CD4-positive, alpha-beta T cell treated with Interleukin-12 subunit alpha and Interleukin-12 subunit beta, for 1 hour (primary cell): ENCODE data around the gene C3orf20.

ENCODE experiments used
- DNase-seq: peaks from one replicate; pipeline ENCODE4 v3.0.0-alpha.2; 2020

C3orf20 gene

GRCh38 chr3:14761866-14762265 is 86.9 kb downstream of the C3orf20 start:
- DNase-seq, result no peak

GRCh38 chr3:14762701-14763100 is 87.8 kb downstream of the C3orf20 start:
- DNase-seq, result no peak

GRCh38 chr3:14764331-14765059 is 89.6 kb downstream of the C3orf20 start:
- no peak for DNase-seq

- no peak for DNase-seq
Measured at GRCh38 chr3:14765060-14765400, 90.1 kb downstream of the C3orf20 start.

- no peak for DNase-seq
Measured at GRCh38 chr3:14765576-14766427, 90.9 kb downstream of the C3orf20 start.

- DNase-seq, result no peak
Measured at GRCh38 chr3:14766428-14767244, 91.7 kb downstream of the C3orf20 start.

- no peak for DNase-seq
Measured at GRCh38 chr3:14767245-14768051, 92.5 kb downstream of the C3orf20 start.

- no peak for DNase-seq
Measured at GRCh38 chr3:14768182-14768790, 93.3 kb downstream of the C3orf20 start.

GRCh38 chr3:14768881-14769280 is 93.9 kb downstream of the C3orf20 start:
- DNase-seq, result no peak

GRCh38 chr3:14769544-14770325 is 94.8 kb downstream of the C3orf20 start:
- DNase-seq, result no peak

GRCh38 chr3:14770591-14770990 is 95.7 kb downstream of the C3orf20 start:
- no peak for DNase-seq

GRCh38 chr3:14771593-14772497 is 96.9 kb downstream of the C3orf20 start:
- no peak for DNase-seq

GRCh38 chr3:14772533-14773138 is 97.7 kb downstream of the C3orf20 start:
- no peak for DNase-seq

- DNase-seq, result no peak
Measured at GRCh38 chr3:14773281-14773680, 98.3 kb downstream of the C3orf20 start.

GRCh38 chr3:14773691-14774128 is 98.8 kb downstream of the C3orf20 start:
- no peak for DNase-seq

- DNase-seq, result no peak
Measured at GRCh38 chr3:14774431-14774830, 99.5 kb downstream of the C3orf20 start.

- DNase-seq, result no peak
Measured at GRCh38 chr3:14775011-14775410, 100.1 kb downstream of the C3orf20 start.

- no peak for DNase-seq
Measured at GRCh38 chr3:14775563-14775962, 100.6 kb downstream of the C3orf20 start.

- no peak for DNase-seq
Measured at GRCh38 chr3:14779069-14779685, 104.2 kb downstream of the C3orf20 start.
